ENCODE measurements around the gene HHAT. TPM values are rescaled to one million over a fixed set of nuclear protein-coding genes. Genes with fewer than 3 reads are reported as not detected.

Gene HHAT
- total and polyA plus RNA-seq, 9 of the 15 experiments (the other 6 are each of a cell fraction or from before 2014, with no cell fraction given), result 0.07 to 0.16 (median 0.13) TPM; not detected in 1

DNA sequence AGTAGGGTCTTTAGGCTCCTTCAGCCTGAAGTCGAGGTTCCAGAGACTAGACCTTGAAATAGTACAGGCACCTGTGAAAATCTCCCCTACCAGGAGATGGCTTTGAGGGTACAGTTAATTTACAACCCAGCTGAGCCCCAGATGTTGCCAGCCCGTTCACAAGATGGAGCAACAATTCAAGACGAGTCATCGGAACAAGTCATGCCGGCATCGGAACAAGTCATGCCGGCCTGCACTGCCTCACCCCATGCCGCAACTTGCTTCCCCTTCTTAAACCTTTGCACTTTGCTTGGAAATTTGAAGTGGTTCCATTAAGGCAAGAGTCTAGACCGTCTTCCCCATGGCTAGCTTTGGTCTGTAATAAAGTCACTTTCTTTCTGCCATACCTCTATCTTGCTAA is 16.0 kb downstream of the HHAT start:
- POLR2A ChIA-PET, result interaction anchor here (0.7 to 1.2 kb wide), 3 partner anchors 9 to 29 kb away, joined by 3 read pairs; no protein-coding TSS in a partner anchor
- ATAC-seq (no peak), FAIRE-seq (no peak), DNase-seq (ENCODE audit: extremely low read depth in 1 of 4, low spot score in 3 of 4) (no peak)
- Histone ChIP-seq H4K20me1 (replicated peaks; ENCODE audit: control insufficient read depth, insufficient read depth, low read length) (no peaks in the 10 kb centered on the region), H3K4me2 (ENCODE audit: insufficient read depth, low read length) (no peak overlapping the region), H3K27ac (ENCODE audit: extremely low read depth, low read depth, low read length) (no peak overlapping the region), H3K4me3 (no peak overlapping the region), H3K9ac (ENCODE audit: insufficient read depth in 1 of 2, low read depth in 2 of 2, low read length in 2 of 2) (no peak overlapping the region), H3K9me1 (ENCODE audit: control insufficient read depth, insufficient read depth, low read length) (no peaks in the 10 kb centered on the region), H3K36me3 (ENCODE audit: control insufficient read depth, insufficient read depth, low read length) (no peaks in the 10 kb centered on the region), H3K27me3 (ENCODE audit: control insufficient read depth in 2 of 2, insufficient read depth in 2 of 2, low read length in 2 of 2) (peaks cover 0 to 4% of the 10 kb centered on the region in 2 experiments; a peak in 2 of 5 replicates), H3K79me2 (ENCODE audit: control insufficient read depth, insufficient read depth, low read length) (no peaks in the 10 kb centered on the region), H3K4me1 (replicated peaks in 1 of 2; ENCODE audit: control insufficient read depth in 2 of 2, insufficient read depth in 2 of 2, low read length in 2 of 2) (no peaks in the 10 kb centered on the region), H3K9me3 (replicated peaks; ENCODE audit: control insufficient read depth, insufficient read depth, low read depth, low read length) (no peaks in the 10 kb centered on the region), H2AFZ (ENCODE audit: low read depth, low read length) (no peak overlapping the region)
- in situ Hi-C loops (cut with MboI), result no loop called here
- CTCF ChIA-PET (ENCODE audit: low intra/inter-chr PET ratio), result no interaction called here
- BruUV-seq (replicated peaks), result no TSS peak
- WGBS (ENCODE audit: insufficient coverage, low coverage, missing lambda C conversion rate), result 1% methylated on average over 9 of the region's 9 CpGs
- intact Hi-C loops (cut with micrococcal nuclease), result no loop called here
- TF ChIP-seq ZNF165 (CRISPR knock-in tag; IDR thresholded peaks at IDR 0.05; ENCODE audit: borderline replicate concordance) (no peak), RBM17 (IDR thresholded peaks at IDR 0.05; ENCODE audit: borderline replicate concordance, low read depth, low read length) (no peak), U2AF2 (optimal IDR thresholded peaks at IDR 0.05; ENCODE audit: low read depth, low read length) (no peak), SPI1 (IDR thresholded peaks at IDR 0.05; ENCODE audit: borderline replicate concordance, low read depth, low read length) (no peak), NR2C1 (IDR thresholded peaks at IDR 0.05) (no peak), NR2C1 (tag; IDR thresholded peaks at IDR 0.05) (no peak), ZBTB17 (CRISPR knock-in tag; IDR thresholded peaks at IDR 0.05) (no peak), DIDO1 (tag; IDR thresholded peaks at IDR 0.05; ENCODE audit: low read depth) (no peak), CSDE1 (IDR thresholded peaks at IDR 0.05) (no peak), ETV5 (CRISPR knock-in tag; IDR thresholded peaks at IDR 0.05; ENCODE audit: low read depth) (no peak), KLF6 (CRISPR knock-in tag; IDR thresholded peaks at IDR 0.05; ENCODE audit: borderline replicate concordance) (no peak), ZNF764 (CRISPR knock-in tag; IDR thresholded peaks at IDR 0.05; ENCODE audit: low read depth) (no peak), NFATC3 (IDR thresholded peaks at IDR 0.05) (no peak), ZNF146 (CRISPR knock-in tag; IDR thresholded peaks at IDR 0.05; ENCODE audit: unreplicated experiment) (no peak), RFX5 (IDR thresholded peaks at IDR 0.05; ENCODE audit: low read depth, low read length) (no peak), MAFK (IDR thresholded peaks at IDR 0.05; ENCODE audit: low read length) (no peak)
- TF ChIP-seq, protein P1, sequence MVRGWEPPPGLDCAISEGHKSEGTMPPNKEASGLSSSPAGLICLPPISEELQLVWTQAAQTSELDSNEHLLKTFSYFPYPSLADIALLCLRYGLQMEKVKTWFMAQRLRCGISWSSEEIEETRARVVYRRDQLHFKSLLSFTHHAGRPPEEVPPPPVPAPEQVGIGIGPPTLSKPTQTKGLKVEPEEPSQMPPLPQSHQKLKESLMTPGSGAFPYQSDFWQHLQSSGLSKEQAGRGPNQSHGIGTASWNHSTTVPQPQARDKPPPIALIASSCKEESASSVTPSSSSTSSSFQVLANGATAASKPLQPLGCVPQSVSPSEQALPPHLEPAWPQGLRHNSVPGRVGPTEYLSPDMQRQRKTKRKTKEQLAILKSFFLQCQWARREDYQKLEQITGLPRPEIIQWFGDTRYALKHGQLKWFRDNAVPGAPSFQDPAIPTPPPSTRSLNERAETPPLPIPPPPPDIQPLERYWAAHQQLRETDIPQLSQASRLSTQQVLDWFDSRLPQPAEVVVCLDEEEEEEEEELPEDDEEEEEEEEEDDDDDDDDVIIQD (CRISPR knock-in tag; IDR thresholded peaks at IDR 0.05), result no peak
- TF ChIP-seq, protein P2, sequence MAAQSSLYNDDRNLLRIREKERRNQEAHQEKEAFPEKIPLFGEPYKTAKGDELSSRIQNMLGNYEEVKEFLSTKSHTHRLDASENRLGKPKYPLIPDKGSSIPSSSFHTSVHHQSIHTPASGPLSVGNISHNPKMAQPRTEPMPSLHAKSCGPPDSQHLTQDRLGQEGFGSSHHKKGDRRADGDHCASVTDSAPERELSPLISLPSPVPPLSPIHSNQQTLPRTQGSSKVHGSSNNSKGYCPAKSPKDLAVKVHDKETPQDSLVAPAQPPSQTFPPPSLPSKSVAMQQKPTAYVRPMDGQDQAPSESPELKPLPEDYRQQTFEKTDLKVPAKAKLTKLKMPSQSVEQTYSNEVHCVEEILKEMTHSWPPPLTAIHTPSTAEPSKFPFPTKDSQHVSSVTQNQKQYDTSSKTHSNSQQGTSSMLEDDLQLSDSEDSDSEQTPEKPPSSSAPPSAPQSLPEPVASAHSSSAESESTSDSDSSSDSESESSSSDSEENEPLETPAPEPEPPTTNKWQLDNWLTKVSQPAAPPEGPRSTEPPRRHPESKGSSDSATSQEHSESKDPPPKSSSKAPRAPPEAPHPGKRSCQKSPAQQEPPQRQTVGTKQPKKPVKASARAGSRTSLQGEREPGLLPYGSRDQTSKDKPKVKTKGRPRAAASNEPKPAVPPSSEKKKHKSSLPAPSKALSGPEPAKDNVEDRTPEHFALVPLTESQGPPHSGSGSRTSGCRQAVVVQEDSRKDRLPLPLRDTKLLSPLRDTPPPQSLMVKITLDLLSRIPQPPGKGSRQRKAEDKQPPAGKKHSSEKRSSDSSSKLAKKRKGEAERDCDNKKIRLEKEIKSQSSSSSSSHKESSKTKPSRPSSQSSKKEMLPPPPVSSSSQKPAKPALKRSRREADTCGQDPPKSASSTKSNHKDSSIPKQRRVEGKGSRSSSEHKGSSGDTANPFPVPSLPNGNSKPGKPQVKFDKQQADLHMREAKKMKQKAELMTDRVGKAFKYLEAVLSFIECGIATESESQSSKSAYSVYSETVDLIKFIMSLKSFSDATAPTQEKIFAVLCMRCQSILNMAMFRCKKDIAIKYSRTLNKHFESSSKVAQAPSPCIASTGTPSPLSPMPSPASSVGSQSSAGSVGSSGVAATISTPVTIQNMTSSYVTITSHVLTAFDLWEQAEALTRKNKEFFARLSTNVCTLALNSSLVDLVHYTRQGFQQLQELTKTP (IDR thresholded peaks at IDR 0.05; ENCODE audit: low read depth in 1 of 2, partially characterized antibody in 2 of 2), result no peak
